Endodermal cell (in vitro differentiated cells): ENCODE measurements around the gene CDK15. TPM values are rescaled to one million over a fixed set of nuclear protein-coding genes. Genes with fewer than 3 reads are reported as not detected.

Source experiments
- DNase-seq: peaks from one replicate; pipeline ENCODE4 v3.0.0-alpha.2; 2017
- H3K27ac ChIP-seq: 2 replicates; pipeline ENCODE4 v1.5.1; 2013; ENCODE audit warnings: mild to moderate bottlenecking, low read depth, low read length, moderate library complexity
- H3K27me3 ChIP-seq: 2 replicates; pipeline ENCODE4 v1.6.1; 2013; ENCODE audit warnings: mild to moderate bottlenecking, low read length, moderate library complexity; ENCODE audit not compliant: insufficient read depth, control insufficient read depth, poor library complexity, severe bottlenecking
- H3K36me3 ChIP-seq: 2 replicates; pipeline ENCODE4 v1.7.0; 2013; ENCODE audit warnings: mild to moderate bottlenecking, low read length, moderate library complexity; ENCODE audit not compliant: control insufficient read depth, insufficient read depth
- H3K4me1 ChIP-seq: one replicate; pipeline ENCODE4 v1.7.0; 2013; ENCODE audit warnings: low read length; ENCODE audit not compliant: control insufficient read depth, insufficient read depth
- H3K4me3 ChIP-seq: 2 replicates; pipeline ENCODE4 v1.5.1; 2013; ENCODE audit warnings: mild to moderate bottlenecking, low read length, moderate library complexity
- H3K9ac ChIP-seq: 2 replicates; pipeline ENCODE4 v1.6.1; 2013; ENCODE audit warnings: mild to moderate bottlenecking, low read length, moderate library complexity; ENCODE audit not compliant: poor library complexity, severe bottlenecking; ENCODE audit errors: extremely low read depth
- H3K9me3 ChIP-seq: 2 replicates; pipeline ENCODE4 v1.6.1; 2013; ENCODE audit warnings: mild to moderate bottlenecking, low read length, moderate library complexity; ENCODE audit not compliant: control insufficient read depth
- H3K27ac Mint-ChIP-seq: 2 replicates; pipeline ENCODE4 v1.8.0; 2020; ENCODE audit warnings: mixed read lengths
- H3K27me3 Mint-ChIP-seq: 2 replicates; pipeline ENCODE4 v1.8.0; 2021; ENCODE audit warnings: mild to moderate bottlenecking, mixed read lengths; ENCODE audit not compliant: insufficient read depth
- H3K36me3 Mint-ChIP-seq: 2 replicates; pipeline ENCODE4 v1.8.0; 2020; ENCODE audit warnings: low read depth, mixed read lengths
- H3K4me1 Mint-ChIP-seq: 2 replicates; pipeline ENCODE4 v1.8.0; 2020; ENCODE audit warnings: mixed read lengths
- H3K4me3 Mint-ChIP-seq: 2 replicates; pipeline ENCODE4 v1.8.0; 2020; ENCODE audit warnings: mild to moderate bottlenecking, moderate library complexity, mixed read lengths
- H3K9me3 Mint-ChIP-seq: 2 replicates; pipeline ENCODE4 v1.8.0; 2020; ENCODE audit warnings: mild to moderate bottlenecking, mixed read lengths
- CTCF ChIP-seq: fragments of 200-600 bp; sonication (generic); conservative IDR thresholded peaks from 2 replicates; pipeline ENCODE4 v1.5.0; 2021; ENCODE audit warnings: antibody characterized with exemption, mild to moderate bottlenecking
- WGBS, 2 experiments: methylation state at CpG; one replicate each; pipeline versions ENCODE4 v1.1.5 to v1.1.7; 2013; ENCODE audit warnings: missing lambda C conversion rate in 2 of 2, mixed read lengths in 1 of 2; ENCODE audit not compliant: insufficient coverage in 1 of 2, insufficient read length in 1 of 2; 5-methylcytosine and 5-hydroxymethylcytosine counted together
- total RNA-seq, 2 donors: library from RNA; stranded (reverse); fragmentation: NEBNext Ultra II Directional in 1 of 2; extraction: Animal tissue kit (Norgen Biotek cat#: 25700) in 1 of 2; gene quantifications; 2 replicates in 1 of 2; 3 replicates in 1 of 2; pipeline ENCODE4 v1.2.1, GENCODE V29; 2021

The CDK15 gene
- total RNA-seq, 2 donors from 2014 or later, result 0.35 TPM; not detected in 1

GRCh38 chr2:201813996-201814760 lies 7.8 kb downstream of the CDK15 start:
- 85 to 88% methylated on average over 8 to 9 of the region's 9 CpGs for WGBS, 2 experiments
- H3K4me3 Mint-ChIP-seq, result no peak overlapping the region
- Histone ChIP-seq H3K4me1 (no peaks in the 10 kb centered on the region), H3K27me3 (no peaks in the 10 kb centered on the region), H3K27ac (no peak overlapping the region), H3K9ac (no peak overlapping the region), H3K9me3 (peaks cover 21% of the 10 kb centered on the region), H3K36me3 (no peaks in the 10 kb centered on the region), H3K4me3 (no peak overlapping the region)
- H3K27me3 Mint-ChIP-seq, result no peaks in the 10 kb centered on the region
- peaks cover 5% of the 10 kb centered on the region for H3K36me3 Mint-ChIP-seq
- peaks cover 4% of the 10 kb centered on the region for H3K4me1 Mint-ChIP-seq
- DNase-seq, result no peak
- no peak overlapping the region for H3K27ac Mint-ChIP-seq
- TF ChIP-seq CTCF, result no peak
- H3K9me3 Mint-ChIP-seq, result peaks cover 17% of the 10 kb centered on the region

- Histone ChIP-seq H3K9me3 (peaks cover 21% of the 10 kb centered on the region), H3K27me3 (no peaks in the 10 kb centered on the region), H3K4me3 (no peak overlapping the region), H3K27ac (no peak overlapping the region), H3K36me3 (no peaks in the 10 kb centered on the region), H3K4me1 (peaks cover under 1% of the 10 kb centered on the region), H3K9ac (no peak overlapping the region)
- Mint-ChIP-seq H3K9me3 (peaks cover 17% of the 10 kb centered on the region), H3K4me3 (no peak overlapping the region), H3K27me3 (no peaks in the 10 kb centered on the region), H3K4me1 (peaks cover 7% of the 10 kb centered on the region), H3K27ac (no peak overlapping the region), H3K36me3 (peaks cover 5% of the 10 kb centered on the region)
- no peak for DNase-seq
- 93 to 97% methylated on average over 3 to 5 of the region's 5 CpGs for WGBS, 2 experiments
- no peak for TF ChIP-seq CTCF
Observed at GRCh38 chr2:201816657-201817575, 10.6 kb downstream of the CDK15 start.

GRCh38 chr2:201820383-201821007 lies 14.2 kb downstream of the CDK15 start:
- Histone ChIP-seq H3K9ac (no peak overlapping the region), H3K4me1 (peaks cover 7% of the 10 kb centered on the region), H3K36me3 (no peaks in the 10 kb centered on the region), H3K9me3 (peaks cover 23% of the 10 kb centered on the region), H3K27ac (no peak overlapping the region), H3K27me3 (no peaks in the 10 kb centered on the region), H3K4me3 (no peak overlapping the region)
- Mint-ChIP-seq H3K4me1 (peaks cover 12% of the 10 kb centered on the region), H3K27me3 (no peaks in the 10 kb centered on the region), H3K27ac (no peak overlapping the region), H3K36me3 (peaks cover 5% of the 10 kb centered on the region), H3K9me3 (peaks cover 17% of the 10 kb centered on the region), H3K4me3 (no peak overlapping the region)
- WGBS, 2 experiments, result 91 to 94% methylated on average over 3 to 4 of the region's 4 CpGs
- no peak for DNase-seq
- no peak for TF ChIP-seq CTCF
